Liver (tissue), 9 donors: Measurements from ENCODE around the gene PELI1. TPM values are rescaled to one million over a fixed set of nuclear protein-coding genes. Genes with fewer than 3 reads are reported as not detected.

Experiments used
- DNase-seq: peaks from one replicate; pipeline ENCODE4 v3.0.0-alpha.2; 2017; ENCODE audit warnings: low spot score
- H3K27ac ChIP-seq, 2 donors: one replicate each; pipeline ENCODE4 v1.7.0; 2013; ENCODE audit warnings: inconsistent platforms in 2 of 2, low read length in 2 of 2, control low read depth in 1 of 2, low read depth in 1 of 2, mild to moderate bottlenecking in 1 of 2
- H3K27me3 ChIP-seq, 4 donors: one replicate each; pipeline versions ENCODE4 v1.6.1 to v1.7.0; 2013; ENCODE audit warnings: low read length in 3 of 4, inconsistent platforms in 1 of 4, mild to moderate bottlenecking in 1 of 4, moderate library complexity in 1 of 4; ENCODE audit not compliant: control insufficient read depth in 4 of 4, insufficient read depth in 4 of 4
- H3K36me3 ChIP-seq, 4 donors: one replicate each; pipeline versions ENCODE4 v1.6.1 to v1.7.0; 2013; ENCODE audit warnings: low read length in 3 of 4, mild to moderate bottlenecking in 3 of 4, low read depth in 1 of 4, moderate library complexity in 1 of 4; ENCODE audit not compliant: control insufficient read depth in 4 of 4, insufficient read depth in 3 of 4
- H3K4me1 ChIP-seq, 4 donors: one replicate each; pipeline versions ENCODE4 v1.6.1 to v1.7.0; 2013; ENCODE audit warnings: low read length in 3 of 4, mild to moderate bottlenecking in 3 of 4, moderate library complexity in 1 of 4; ENCODE audit not compliant: control insufficient read depth in 4 of 4, insufficient read depth in 4 of 4
- H3K4me3 ChIP-seq, 3 donors: one replicate each; pipeline versions ENCODE4 v1.6.1 to v1.7.0; 2013; ENCODE audit warnings: low read length in 3 of 3, control low read depth in 1 of 3, low read depth in 1 of 3, mild to moderate bottlenecking in 1 of 3
- H3K9ac ChIP-seq, 2 donors: one replicate each; pipeline ENCODE4 v1.7.0; 2013; ENCODE audit warnings: low read length in 2 of 2, mild to moderate bottlenecking in 2 of 2, moderate library complexity in 2 of 2, control low read depth in 1 of 2, low read depth in 1 of 2
- H3K9me3 ChIP-seq, 4 donors: one replicate each; pipeline versions ENCODE4 v1.6.1 to v1.7.0; 2013; ENCODE audit warnings: low read length in 3 of 4; ENCODE audit not compliant: control insufficient read depth in 4 of 4
- ATF3 ChIP-seq: IDR thresholded peaks from 2 replicates; pipeline ENCODE4 v1.6.1; 2016; ENCODE audit warnings: antibody characterized with exemption
- CTCF ChIP-seq: fragments of 150-350 bp; IDR thresholded peaks from 2 replicates; pipeline ENCODE4 v1.5.1; 2017; ENCODE audit warnings: improper control_type of control experiment, low read depth, low read length; ENCODE audit not compliant: missing input control
- EGR1 ChIP-seq, 2 donors: IDR thresholded peaks; 2 replicates each; pipeline ENCODE4 v1.6.1; 2016 to 2018; ENCODE audit warnings: antibody characterized with exemption in 2 of 2, low read depth in 2 of 2
- FOXA1 ChIP-seq: IDR thresholded peaks from 2 replicates; pipeline ENCODE4 v1.6.1; 2016; ENCODE audit warnings: antibody characterized with exemption
- FOXA2 ChIP-seq: IDR thresholded peaks from 2 replicates; pipeline ENCODE4 v1.6.1; 2016; ENCODE audit warnings: antibody characterized with exemption
- GABPA ChIP-seq, 2 donors: IDR thresholded peaks in 1 of 2; conservative IDR thresholded peaks in 1 of 2; 2 replicates each; pipeline ENCODE4 v1.6.1; 2016; ENCODE audit warnings: antibody characterized with exemption in 2 of 2, mild to moderate bottlenecking in 1 of 2, moderate library complexity in 1 of 2
- HNF4A ChIP-seq, 2 donors: conservative IDR thresholded peaks; 2 replicates each; pipeline ENCODE4 v1.6.1; 2016; ENCODE audit warnings: antibody characterized with exemption in 2 of 2, mild to moderate bottlenecking in 2 of 2
- HNF4G ChIP-seq: IDR thresholded peaks from 2 replicates; pipeline ENCODE4 v1.6.1; 2016; ENCODE audit warnings: antibody characterized with exemption
- JUND ChIP-seq, 2 donors: IDR thresholded peaks; 2 replicates each; pipeline ENCODE4 v1.6.1; 2016; ENCODE audit warnings: antibody characterized with exemption in 2 of 2
- MAX ChIP-seq: IDR thresholded peaks from 2 replicates; pipeline ENCODE4 v1.6.1; 2016; ENCODE audit warnings: antibody characterized with exemption
- NR2F2 ChIP-seq: IDR thresholded peaks from 2 replicates; pipeline ENCODE4 v1.6.1; 2016; ENCODE audit warnings: antibody characterized with exemption
- RAD21 ChIP-seq, 2 donors: IDR thresholded peaks; 2 replicates each; pipeline ENCODE4 v1.6.1; 2016; ENCODE audit warnings: antibody characterized with exemption in 2 of 2, mild to moderate bottlenecking in 2 of 2
- REST ChIP-seq: IDR thresholded peaks from 2 replicates; pipeline ENCODE4 v1.6.1; 2016; ENCODE audit warnings: antibody characterized with exemption, mild to moderate bottlenecking
- RXRA ChIP-seq, 2 donors: IDR thresholded peaks; 2 replicates each; pipeline ENCODE4 v1.6.1; 2017 to 2018; ENCODE audit warnings: antibody characterized with exemption in 2 of 2, mild to moderate bottlenecking in 1 of 2
- SP1 ChIP-seq: IDR thresholded peaks from 2 replicates; pipeline ENCODE4 v1.6.1; 2018; ENCODE audit warnings: antibody characterized with exemption, mild to moderate bottlenecking
- TAF1 ChIP-seq: conservative IDR thresholded peaks from 2 replicates; pipeline ENCODE4 v1.6.1; 2016; ENCODE audit warnings: antibody characterized with exemption, mild to moderate bottlenecking
- YY1 ChIP-seq: IDR thresholded peaks from 2 replicates; pipeline ENCODE4 v1.6.1; 2016; ENCODE audit warnings: antibody characterized with exemption, mild to moderate bottlenecking
- ZBTB33 ChIP-seq: IDR thresholded peaks from 2 replicates; pipeline ENCODE4 v1.6.1; 2016; ENCODE audit warnings: antibody characterized with exemption
- WGBS: extraction: QIAGEN DNeasy Blood & Tissue Kit; methylation state at CpG from one replicate; pipeline ENCODE4 v1.1.7; 2013; 5-methylcytosine and 5-hydroxymethylcytosine counted together
- polyA plus RNA-seq, 2 donors: library from polyadenylated mRNA; stranded (reverse) in 1 of 2; unstranded in 1 of 2; fragments of 200-250 nt in 1 of 2; fragments of >200 nt in 1 of 2; fragmentation: Nextera tagmentation in 1 of 2; extraction: Ambion mirVana in 1 of 2; gene quantifications; one replicate each; pipeline versions ENCODE4 v1.2.1 to v1.2.3, GENCODE V29; 2013 to 2015
- total RNA-seq, 2 donors: library from RNA; depleted of rRNA; stranded (reverse); fragments of >200 nt; gene quantifications; one replicate each; pipeline ENCODE4 v1.2.3, GENCODE V29; 2014
- donor health status: healthy.
- donor health status: healthy.
- donor health status: healthy.
- donor health status: healthy.
- donor health status: healthy.

The PELI1 gene
- total and polyA plus RNA-seq, 4 donors = 4.5 to 21.3 (median 7.4) TPM

- no peak overlapping the region for H3K9ac ChIP-seq
- TF ChIP-seq SP1 (no peak), NR2F2 (no peak), ZBTB33 (no peak), RXRA (IDR thresholded peaks at IDR 0.05) (no peak), HNF4A (conservative IDR thresholded peaks at IDR 0.05) (no peak), MAX (no peak), HNF4G (no peak), FOXA1 (no peak), YY1 (no peak), JUND (IDR thresholded peaks at IDR 0.05) (no peak), CTCF (no peak), EGR1 (IDR thresholded peaks at IDR 0.05; ENCODE audit: low read depth in 2 of 2) (no peak), ATF3 (no peak), REST (no peak), RAD21 (IDR thresholded peaks at IDR 0.05) (no peak), TAF1 (no peak), FOXA2 (no peak), GABPA (IDR thresholded peaks at IDR 0.05 in 1 of 2, conservative IDR thresholded peaks at IDR 0.05 in 1 of 2) (no peak)
- no peaks in the 10 kb centered on the region for H3K36me3 ChIP-seq
- no peak overlapping the region for H3K27ac ChIP-seq
- no peaks in the 10 kb centered on the region for H3K4me1 ChIP-seq
- no peaks in the 10 kb centered on the region for H3K9me3 ChIP-seq
- 95% methylated on average over 4 of the region's 4 CpGs for whole genome bisulfite sequencing
- no peak for DNase-seq
- no peaks in the 10 kb centered on the region for H3K27me3 ChIP-seq
- no peak overlapping the region for H3K4me3 ChIP-seq
These were observed 22.6 kb upstream of the PELI1 start for GRCh38 chr2:64166637-64167420.
